ENCODE measurements around the gene GSDME. TPM values are rescaled to one million over a fixed set of nuclear protein-coding genes. Genes with fewer than 3 reads are reported as not detected.

Gene GSDME
- total RNA-seq, 1 experiment from 2014 or later: 37.2 TPM

GRCh38 chr7:24779283-24779655, 22.0 kb upstream of the GSDME start:
- in situ Hi-C loops (cut with HindIII; ENCODE audit: low pct_unique_long_range_greater_than_20kb, low sequenced_read_pairs): no loop called here
- DNase-seq (ENCODE audit: low read depth, low spot score): no peak

- in situ Hi-C loops (cut with HindIII; ENCODE audit: low pct_unique_long_range_greater_than_20kb, low sequenced_read_pairs): no loop called here
- peak; percentile 76 for DNase-seq (ENCODE audit: low read depth, low spot score)
These were observed 21.4 kb upstream of the GSDME start for GRCh38 chr7:24778543-24779282.

GRCh38 chr7:24777806-24778205, 20.5 kb upstream of the GSDME start:
- in situ Hi-C loops (cut with HindIII; ENCODE audit: low pct_unique_long_range_greater_than_20kb, low sequenced_read_pairs): no loop called here
- DNase-seq (ENCODE audit: low read depth, low spot score): no peak

- DNase-seq (ENCODE audit: low read depth, low spot score): no peak
- in situ Hi-C loops (cut with HindIII; ENCODE audit: low pct_unique_long_range_greater_than_20kb, low sequenced_read_pairs): no loop called here
These were observed 16.4 kb upstream of the GSDME start for GRCh38 chr7:24773646-24774045.

GRCh38 chr7:24769851-24770250, 12.6 kb upstream of the GSDME start:
- no peak for DNase-seq (ENCODE audit: low read depth, low spot score)
- in situ Hi-C loops (cut with HindIII; ENCODE audit: low pct_unique_long_range_greater_than_20kb, low sequenced_read_pairs): no loop called here

GRCh38 chr7:24769014-24769830, 12.0 kb upstream of the GSDME start:
- in situ Hi-C loops (cut with HindIII; ENCODE audit: low pct_unique_long_range_greater_than_20kb, low sequenced_read_pairs): no loop called here
- DNase-seq (ENCODE audit: low read depth, low spot score): no peak

- no peak for DNase-seq (ENCODE audit: low read depth, low spot score)
- in situ Hi-C loops (cut with HindIII; ENCODE audit: low pct_unique_long_range_greater_than_20kb, low sequenced_read_pairs): no loop called here
These were observed 10.8 kb upstream of the GSDME start for GRCh38 chr7:24767878-24768569.

GRCh38 chr7:24764972-24765744, 7.9 kb upstream of the GSDME start:
- in situ Hi-C loops (cut with HindIII; ENCODE audit: low pct_unique_long_range_greater_than_20kb, low sequenced_read_pairs): no loop called here
- DNase-seq (ENCODE audit: low read depth, low spot score): peak; percentile 80

- in situ Hi-C loops (cut with HindIII; ENCODE audit: low pct_unique_long_range_greater_than_20kb, low sequenced_read_pairs): no loop called here
These were observed 6.7 kb upstream of the GSDME start for GRCh38 chr7:24764011-24764410.

GRCh38 chr7:24763303-24763901, 6.1 kb upstream of the GSDME start:
- in situ Hi-C loops (cut with HindIII; ENCODE audit: low pct_unique_long_range_greater_than_20kb, low sequenced_read_pairs): no loop called here
- DNase-seq (ENCODE audit: low read depth, low spot score): no peak

More at GRCh38 chr7:24764011-24764410, 6.7 kb upstream of the GSDME start:
- no peak for DNase-seq (ENCODE audit: low read depth, low spot score)

GRCh38 chr7:24762771-24763170, 5.5 kb upstream of the GSDME start:
- in situ Hi-C loops (cut with HindIII; ENCODE audit: low pct_unique_long_range_greater_than_20kb, low sequenced_read_pairs): no loop called here
- no peak for DNase-seq (ENCODE audit: low read depth, low spot score)

GRCh38 chr7:24760968-24761367, 3.7 kb upstream of the GSDME start:
- in situ Hi-C loops (cut with HindIII; ENCODE audit: low pct_unique_long_range_greater_than_20kb, low sequenced_read_pairs): no loop called here
- DNase-seq (ENCODE audit: low read depth, low spot score): no peak

GRCh38 chr7:24756545-24757352, 515 bp downstream of the GSDME start:
- DNase-seq (ENCODE audit: low read depth, low spot score): peak; percentile 53
- in situ Hi-C loops (cut with HindIII; ENCODE audit: low pct_unique_long_range_greater_than_20kb, low sequenced_read_pairs): no loop called here

- in situ Hi-C loops (cut with HindIII; ENCODE audit: low pct_unique_long_range_greater_than_20kb, low sequenced_read_pairs): no loop called here
- no peak for DNase-seq (ENCODE audit: low read depth, low spot score)
These were observed 1.5 kb downstream of the GSDME start for GRCh38 chr7:24755541-24756407.

- in situ Hi-C loops (cut with HindIII; ENCODE audit: low pct_unique_long_range_greater_than_20kb, low sequenced_read_pairs): no loop called here
- no peak for DNase-seq (ENCODE audit: low read depth, low spot score)
These were observed 2.3 kb downstream of the GSDME start for GRCh38 chr7:24754906-24755506.
